Femur (tissue), 1 donor: ENCODE measurements around the gene PURB.
"Not testable (repeated sequence)": the region's sequence is repeated elsewhere in the genome, so short reads cannot be mapped to it uniquely, and the experiment has no call there.

Source experiments
- DNase-seq: peaks from one replicate; pipeline ENCODE4 v3.0.0-alpha.2; 2017

PURB gene

DNA sequence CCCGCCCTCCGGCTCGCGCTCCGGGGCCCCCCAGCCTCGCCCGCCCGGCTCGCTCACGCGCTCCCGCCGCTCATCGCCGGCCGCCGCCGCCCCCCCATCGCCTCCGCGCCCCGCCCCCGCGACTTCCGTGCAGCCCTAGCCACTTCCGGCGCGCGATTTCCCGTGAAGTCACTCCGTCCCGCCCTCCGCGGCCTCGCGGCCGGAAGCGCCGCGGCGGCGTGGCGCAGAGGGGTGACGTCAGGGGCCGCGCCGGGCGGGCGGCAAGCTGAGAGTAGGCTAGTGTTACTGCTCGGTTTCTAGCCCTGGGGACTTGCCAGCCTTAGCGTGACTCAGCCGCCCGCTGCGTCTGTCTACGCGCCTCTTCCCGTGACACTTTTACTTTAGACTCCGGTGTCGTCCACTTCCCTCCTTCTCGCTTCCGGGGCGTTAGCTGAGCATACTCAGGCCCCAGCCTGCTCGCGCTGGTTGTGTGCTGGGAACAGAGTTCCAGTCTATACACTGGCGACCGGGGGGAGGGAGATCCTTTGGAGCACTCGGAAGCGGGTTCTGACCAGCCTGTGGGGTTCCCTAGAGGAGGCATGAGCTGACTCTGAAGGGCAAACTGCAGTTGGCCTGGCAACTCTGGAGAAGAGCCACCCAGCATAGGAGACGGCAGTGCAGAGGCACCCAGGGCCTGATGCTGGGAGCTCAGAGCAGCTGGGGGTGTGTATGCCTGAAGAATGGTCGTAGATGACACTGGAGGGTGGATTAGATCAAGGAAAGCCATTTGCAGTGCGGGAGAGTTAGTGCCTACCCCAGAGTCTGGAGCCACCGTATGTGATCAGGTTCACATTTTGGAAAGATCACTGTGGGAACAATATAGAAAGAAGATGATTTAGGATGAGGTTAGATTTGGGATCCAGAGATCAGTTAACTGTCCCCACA lies at the start of gene PURB:
Gene PURB (minus strand): TSS at position 137 of the 924 bp plus-strand sequence. CDS start 182 bp downstream, outside the sequence.
- DNase-seq: peak; percentile 96

- DNase-seq: no peak
Measured at GRCh38 chr7:44935016-44935415, 49.7 kb upstream of the PURB start.

DNA sequence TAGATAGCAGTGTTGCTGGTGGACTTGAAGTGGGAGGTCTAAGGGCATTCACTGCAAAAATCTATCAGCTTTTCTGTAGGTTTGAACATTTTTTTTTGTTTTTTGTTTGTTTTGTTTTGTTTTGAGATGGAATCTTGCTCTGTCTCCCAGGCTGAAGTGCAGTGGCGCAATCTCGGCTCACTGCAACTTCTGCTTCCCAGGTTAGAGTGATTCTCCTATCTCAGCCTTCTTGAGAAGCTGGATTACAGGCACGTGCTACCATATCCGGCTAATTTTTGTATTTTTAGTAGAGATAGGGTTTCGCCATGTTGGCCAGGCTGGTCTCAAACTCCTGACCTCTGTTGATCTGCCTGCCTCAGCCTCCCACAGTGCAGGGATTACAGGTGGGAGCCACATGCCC lies 49.2 kb upstream of the PURB start:
- DNase-seq: not testable (repeated sequence)

GRCh38 chr7:44930921-44931320 lies 45.6 kb upstream of the PURB start:
- no peak for DNase-seq

DNA sequence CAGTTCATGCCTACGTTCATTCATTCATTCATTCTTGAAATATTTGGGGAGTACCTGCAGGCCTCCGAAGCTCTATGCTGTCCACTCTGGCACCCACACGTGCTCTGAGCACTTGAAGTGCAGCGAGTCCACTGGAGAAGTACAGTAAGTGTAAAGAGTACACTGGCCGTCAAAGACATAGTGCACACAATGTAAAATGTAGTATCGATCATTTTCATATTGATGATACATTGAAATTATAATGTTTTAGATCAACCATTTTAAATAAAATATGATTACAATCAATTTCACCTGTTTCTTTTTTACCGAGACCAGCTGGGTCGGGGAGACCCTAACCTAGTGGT lies 37.0 kb upstream of the PURB start:
- no peak for DNase-seq

DNA sequence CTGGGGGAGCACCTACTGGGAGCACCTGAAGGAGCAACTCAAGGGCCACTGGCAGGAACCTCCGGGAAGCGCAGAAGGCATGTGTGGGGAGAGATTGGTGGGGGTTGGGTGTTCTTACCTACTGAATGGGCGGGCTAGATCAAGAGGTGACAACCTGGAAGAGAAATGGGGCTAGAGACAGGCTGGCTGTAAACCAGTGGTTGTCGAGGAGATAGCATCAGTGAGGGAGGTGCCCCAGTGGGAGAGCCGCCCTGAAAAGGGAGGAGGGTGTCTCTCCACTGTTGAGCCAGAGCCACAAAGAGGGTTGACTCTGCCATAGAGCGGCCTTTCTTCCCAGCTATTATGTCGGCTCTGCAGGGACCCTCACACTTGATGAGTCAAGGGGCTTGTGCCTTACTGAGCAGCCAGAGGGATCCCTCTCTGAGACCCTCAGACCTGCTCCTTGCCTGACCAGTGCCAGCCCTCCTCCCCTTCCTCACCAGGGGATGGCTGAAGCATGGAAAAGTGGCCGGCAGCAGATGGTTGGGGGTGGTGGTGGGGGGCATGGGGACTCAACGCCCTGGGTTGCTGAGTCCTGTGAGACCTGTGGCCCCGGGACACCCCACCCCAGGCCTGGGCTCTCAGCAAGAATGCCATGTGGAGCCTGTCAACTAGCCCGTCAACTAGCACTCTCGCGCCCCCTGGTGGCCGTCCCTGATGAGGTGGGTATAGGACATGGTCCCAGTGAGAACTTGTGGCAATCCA lies 36.4 kb upstream of the PURB start:
- peak; percentile 84 for DNase-seq

- DNase-seq: no peak
Measured at GRCh38 chr7:44920119-44920518, 34.8 kb upstream of the PURB start.

DNA sequence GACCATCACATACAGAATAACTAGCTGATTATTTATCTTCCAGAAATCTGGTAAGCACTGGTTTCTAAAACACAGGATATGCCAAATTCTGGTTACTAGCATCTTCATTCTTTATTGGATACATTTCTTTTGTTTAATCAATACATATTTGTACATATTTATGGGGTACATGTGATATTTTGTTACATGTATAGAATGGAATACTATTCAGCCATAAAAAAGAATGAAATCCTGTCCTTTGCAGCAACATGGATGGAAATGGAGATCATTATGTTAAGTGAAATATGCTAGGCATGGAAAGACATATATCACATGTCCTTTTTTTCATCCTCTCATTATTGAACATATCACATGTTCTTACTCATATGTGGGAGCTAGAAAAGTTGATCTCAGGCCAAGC lies 32.7 kb upstream of the PURB start:
- DNase-seq: no peak

DNA sequence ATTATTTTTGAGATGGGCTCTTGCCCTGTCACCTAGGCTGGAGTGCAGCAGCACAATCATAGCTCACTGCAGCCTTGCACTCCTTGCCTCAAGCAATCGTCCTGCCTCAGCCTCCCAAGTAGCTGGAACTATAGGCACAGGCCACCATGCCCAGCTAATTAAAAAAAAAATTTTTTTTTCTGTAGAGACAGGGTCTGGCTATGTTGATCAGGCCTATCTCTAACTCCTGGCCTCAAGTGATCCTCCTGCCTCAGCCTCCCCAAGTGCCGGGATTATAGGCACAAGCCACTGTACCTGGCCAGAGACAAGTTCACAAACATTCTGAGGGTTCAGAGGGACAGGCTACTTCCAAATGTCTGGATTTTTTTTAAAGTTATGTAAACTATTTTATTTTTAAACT lies 32.1 kb upstream of the PURB start:
- DNase-seq: no peak

- peak; percentile 26 for DNase-seq
Measured at GRCh38 chr7:44914992-44915607, 29.8 kb upstream of the PURB start.

DNA sequence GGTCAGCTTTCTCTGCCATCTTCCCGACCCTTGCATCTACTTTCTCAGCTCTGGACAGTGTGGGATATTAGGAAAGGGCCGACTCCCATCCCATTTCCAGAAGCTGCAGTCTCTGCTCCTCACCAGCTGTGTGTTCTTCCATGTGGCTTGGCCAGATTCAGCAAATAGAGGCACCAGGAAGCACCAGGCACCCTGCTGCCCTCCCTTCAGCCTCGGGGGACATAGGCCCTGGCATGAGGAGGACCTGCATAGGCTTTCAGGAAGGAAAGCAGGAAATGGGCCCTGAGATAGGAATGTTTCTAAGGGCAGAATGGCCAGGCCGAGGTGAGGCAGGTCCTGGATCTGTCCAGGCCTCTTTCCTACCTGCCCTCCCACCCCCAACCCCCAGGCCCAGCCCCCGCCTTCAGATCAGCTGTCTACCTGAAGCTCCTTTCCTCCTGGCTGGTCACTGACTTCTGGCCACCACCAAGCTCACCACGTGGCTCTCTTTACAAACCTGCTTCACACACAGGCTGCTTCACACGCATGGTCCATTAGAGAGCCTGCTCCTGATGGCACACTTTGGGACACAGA lies 27.5 kb upstream of the PURB start:
- no peak for DNase-seq

DNA sequence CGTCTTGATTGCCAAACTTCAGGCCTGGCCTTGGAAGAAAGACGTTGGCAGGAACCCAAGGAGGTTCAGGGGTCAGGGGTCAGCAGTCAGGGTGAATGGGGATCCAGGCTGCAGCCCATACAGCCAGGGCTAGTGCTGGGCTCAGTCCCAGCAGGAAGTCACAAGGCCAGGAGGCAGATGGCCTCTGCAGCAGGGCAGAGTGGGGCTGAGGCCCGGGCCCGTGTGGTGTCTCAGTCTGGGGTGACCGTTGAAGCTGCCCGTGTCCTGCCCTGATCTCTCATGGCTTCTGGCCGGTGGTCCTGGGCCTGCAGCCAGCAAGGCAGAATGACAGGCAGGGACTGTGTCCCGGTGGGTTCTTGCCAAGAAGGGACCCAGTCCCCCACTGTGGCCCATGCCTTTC lies 26.6 kb upstream of the PURB start:
- DNase-seq: no peak

GRCh38 chr7:44909596-44910389 lies 24.5 kb upstream of the PURB start:
- DNase-seq: no peak

DNA sequence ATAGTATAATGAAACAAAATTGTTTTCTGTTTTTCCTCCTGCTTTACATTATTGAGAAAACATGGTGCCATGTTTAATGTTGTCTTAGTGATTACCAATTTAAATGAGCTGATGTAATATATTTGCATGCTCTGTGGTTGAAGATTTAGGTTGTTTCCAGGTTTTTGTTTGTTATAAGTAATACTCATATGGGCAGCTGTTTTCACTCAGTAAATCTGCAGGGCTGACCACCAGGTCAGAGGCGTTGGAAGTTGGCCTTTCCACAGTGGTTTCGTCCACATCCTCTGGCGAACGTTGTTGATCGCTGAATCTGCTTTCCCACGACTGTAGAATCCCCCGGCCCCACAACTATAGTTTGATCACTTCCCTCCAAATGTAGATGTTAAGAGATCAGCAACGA lies 21.6 kb upstream of the PURB start:
- no peak for DNase-seq

- no peak for DNase-seq
Measured at GRCh38 chr7:44905002-44905635, 19.8 kb upstream of the PURB start.

GRCh38 chr7:44899443-44899842 lies 14.1 kb upstream of the PURB start:
- DNase-seq: no peak

DNA sequence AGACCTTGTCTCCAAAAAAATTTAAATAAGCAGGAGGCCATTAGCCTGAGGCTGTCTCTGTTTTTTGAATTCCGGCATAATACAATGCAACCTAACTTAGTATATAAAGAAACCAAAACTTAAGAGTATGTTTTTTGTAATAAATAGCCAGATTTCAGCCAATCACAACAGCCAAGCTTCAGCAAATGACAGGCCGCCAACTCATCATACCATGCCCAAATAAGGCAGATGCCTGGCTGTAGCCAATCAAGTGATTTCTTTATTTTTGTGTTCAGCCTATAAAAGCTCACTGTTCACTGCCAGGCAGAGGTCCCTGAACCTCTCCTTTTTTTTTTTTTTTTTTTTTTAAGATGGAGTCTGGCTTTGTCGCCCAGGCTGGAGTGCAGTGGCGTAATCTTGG lies 12.7 kb upstream of the PURB start:
- no peak for DNase-seq

DNA sequence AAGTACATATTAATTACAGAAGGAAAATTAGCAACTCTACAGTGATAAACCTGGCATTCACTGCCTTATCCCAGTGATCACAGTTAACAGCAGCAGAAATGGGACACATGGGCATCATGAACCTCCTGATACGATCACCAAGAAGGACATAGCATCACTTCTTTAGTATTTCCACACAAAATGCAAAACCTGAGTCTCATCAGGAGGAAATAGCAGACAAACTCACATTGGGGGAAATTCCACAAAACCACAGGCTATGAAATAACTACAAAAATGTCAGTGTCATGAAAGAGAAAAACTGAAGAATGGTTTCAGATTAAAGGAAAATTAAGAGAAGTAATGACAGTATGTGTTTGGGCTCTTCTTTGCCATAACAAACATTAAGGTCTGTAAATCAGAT lies 12.0 kb upstream of the PURB start:
- DNase-seq: no peak

- peak; percentile 81 for DNase-seq
Measured at GRCh38 chr7:44894888-44895580, 9.7 kb upstream of the PURB start.

DNA sequence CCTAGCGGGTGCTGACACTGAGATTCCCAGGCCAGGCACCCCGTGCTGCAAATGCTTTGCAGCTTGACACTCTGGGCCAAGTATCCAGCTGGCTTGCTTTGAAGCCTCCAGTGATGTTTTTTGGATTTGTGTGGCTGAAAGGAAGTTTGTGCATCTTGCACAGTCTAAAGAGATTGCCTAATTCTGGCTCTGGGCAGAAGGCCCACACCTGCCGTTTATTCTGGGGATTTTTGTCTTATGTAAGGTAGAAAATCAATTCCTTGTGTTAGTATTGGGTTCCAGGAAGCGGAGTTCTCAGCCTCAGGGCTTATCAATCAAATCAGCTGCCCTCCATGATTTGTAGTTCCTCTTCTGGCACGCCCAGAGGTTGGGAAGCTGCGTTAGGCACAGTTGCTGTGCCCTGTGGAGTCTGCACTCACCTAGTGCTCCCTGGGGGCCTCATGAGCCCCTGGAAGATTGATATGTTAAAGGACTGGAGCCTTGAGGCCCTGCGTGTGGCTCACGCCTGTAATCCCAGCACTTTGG lies 8.4 kb upstream of the PURB start:
- DNase-seq: no peak

DNA sequence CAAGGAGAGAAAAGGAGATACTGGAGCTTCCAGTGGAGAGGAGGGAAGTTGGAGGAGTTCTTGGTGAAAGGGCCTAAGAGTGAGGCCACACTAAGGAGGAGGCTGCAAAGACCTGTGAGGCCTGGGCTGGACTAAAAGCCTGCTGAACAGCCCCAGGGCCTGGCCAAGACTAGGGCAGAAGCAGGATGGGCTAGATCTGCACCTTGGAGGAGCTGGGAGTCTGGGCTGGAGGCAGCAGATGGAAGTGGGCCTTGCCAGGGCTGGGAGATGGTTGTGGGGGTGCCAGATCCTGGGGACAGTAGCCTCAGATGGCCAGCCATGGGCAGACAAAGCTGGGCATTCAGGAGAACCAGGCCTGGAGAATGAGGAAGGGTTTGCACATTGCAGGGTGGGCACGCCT lies 6.5 kb upstream of the PURB start:
- DNase-seq: no peak
